ENCODE data around the gene SHROOM2.

- no peak for TF ChIP-seq CTCF (IDR thresholded peaks at IDR 0.05)
- TF ChIP-seq POLR2AphosphoS5 (IDR thresholded peaks at IDR 0.05): no peak
These were observed 113.4 kb downstream of the SHROOM2 start for GRCh38 chrX:9899640-9900111.

Measured in gastroesophageal sphincter (tissue), 3 donors.